Measurements from ENCODE around the gene MSH4.

The MSH4 gene

DNA sequence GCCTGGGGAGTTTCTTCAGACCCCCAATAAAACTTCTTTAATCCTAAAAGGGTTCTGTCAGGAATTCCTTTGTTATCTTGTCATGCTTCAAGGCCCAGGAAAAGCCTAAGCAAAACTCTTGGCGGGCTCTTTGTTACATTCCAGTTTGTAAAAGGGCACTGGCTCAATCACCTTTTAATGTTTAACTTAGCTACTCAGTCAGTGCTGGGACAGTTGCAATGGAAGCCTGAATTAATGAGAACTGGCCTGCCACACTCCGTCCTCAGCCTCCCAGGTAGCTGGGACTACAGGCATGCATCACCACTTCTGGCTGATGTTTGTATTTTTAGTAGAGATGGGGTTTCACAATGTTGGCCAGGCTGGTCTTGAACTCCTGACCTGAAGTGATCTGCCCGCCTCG lies 156.8 kb downstream of the MSH4 start:
- no peak for DNase-seq

DNA sequence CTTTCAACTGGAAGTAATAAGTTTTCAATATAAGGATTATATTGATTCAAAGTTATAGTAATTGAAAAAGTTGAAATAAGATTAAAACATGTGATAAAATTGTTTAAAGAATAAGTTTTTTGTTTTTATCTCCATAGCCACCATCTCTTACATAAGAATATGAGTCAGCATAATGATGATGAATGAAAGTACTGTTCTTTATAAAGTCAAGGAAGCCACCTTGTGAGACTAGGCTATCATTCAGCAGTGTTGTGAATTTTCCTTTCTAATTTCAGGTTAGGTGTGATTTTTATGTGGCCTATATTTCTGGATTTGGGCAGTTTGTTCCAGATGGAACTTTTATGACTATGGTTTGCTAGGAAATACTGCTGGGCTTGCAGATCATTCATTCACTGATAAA lies 157.9 kb downstream of the MSH4 start:
- no peaks in the 10 kb centered on the region for H3K4me1 ChIP-seq
- H3K9me3 ChIP-seq: no peaks in the 10 kb centered on the region
- no peak overlapping the region for H3K27ac ChIP-seq
- no peaks in the 10 kb centered on the region for H3K36me3 ChIP-seq
- DNase-seq: no peak
- intact Hi-C loops (cut with DNase I; ENCODE audit: low total_unique reads): no loop called here
- TF ChIP-seq, protein P1, sequence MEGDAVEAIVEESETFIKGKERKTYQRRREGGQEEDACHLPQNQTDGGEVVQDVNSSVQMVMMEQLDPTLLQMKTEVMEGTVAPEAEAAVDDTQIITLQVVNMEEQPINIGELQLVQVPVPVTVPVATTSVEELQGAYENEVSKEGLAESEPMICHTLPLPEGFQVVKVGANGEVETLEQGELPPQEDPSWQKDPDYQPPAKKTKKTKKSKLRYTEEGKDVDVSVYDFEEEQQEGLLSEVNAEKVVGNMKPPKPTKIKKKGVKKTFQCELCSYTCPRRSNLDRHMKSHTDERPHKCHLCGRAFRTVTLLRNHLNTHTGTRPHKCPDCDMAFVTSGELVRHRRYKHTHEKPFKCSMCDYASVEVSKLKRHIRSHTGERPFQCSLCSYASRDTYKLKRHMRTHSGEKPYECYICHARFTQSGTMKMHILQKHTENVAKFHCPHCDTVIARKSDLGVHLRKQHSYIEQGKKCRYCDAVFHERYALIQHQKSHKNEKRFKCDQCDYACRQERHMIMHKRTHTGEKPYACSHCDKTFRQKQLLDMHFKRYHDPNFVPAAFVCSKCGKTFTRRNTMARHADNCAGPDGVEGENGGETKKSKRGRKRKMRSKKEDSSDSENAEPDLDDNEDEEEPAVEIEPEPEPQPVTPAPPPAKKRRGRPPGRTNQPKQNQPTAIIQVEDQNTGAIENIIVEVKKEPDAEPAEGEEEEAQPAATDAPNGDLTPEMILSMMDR (IDR thresholded peaks at IDR 0.05): no peak
- H3K4me3 ChIP-seq: no peak overlapping the region
- H3K27me3 ChIP-seq: no peaks in the 10 kb centered on the region

More for the DNA sequence above, 156.8 kb downstream of the MSH4 start:
- Histone ChIP-seq H3K36me3 (no peaks in the 10 kb centered on the region), H3K4me3 (no peak overlapping the region), H3K9me3 (no peaks in the 10 kb centered on the region), H3K27me3 (no peaks in the 10 kb centered on the region), H3K4me1 (no peaks in the 10 kb centered on the region), H3K27ac (no peak overlapping the region)
- TF ChIP-seq, protein P1 (IDR thresholded peaks at IDR 0.05): no peak
- intact Hi-C loops (cut with DNase I; ENCODE audit: low total_unique reads): no loop called here

Data from tibial artery (tissue), 4 donors.